HG02884 (cell line): ENCODE results near the gene PIP5K1B.

ENCODE experiments used
- ATAC-seq: cut with Tn5 transposase; IDR thresholded peaks from one replicate; pipeline ENCODE4 v1.9.1; 2021; ENCODE audit warnings: mild to moderate bottlenecking, moderate library complexity; ENCODE audit not compliant: unreplicated experiment

Gene PIP5K1B

GRCh38 chr9:69016191-69017096, 311.4 kb downstream of the PIP5K1B start:
- ATAC-seq = no peak

GRCh38 chr9:69018737-69019136, 313.7 kb downstream of the PIP5K1B start:
- ATAC-seq = no peak

- no peak for ATAC-seq
Observed at GRCh38 chr9:69019808-69020207, 314.8 kb downstream of the PIP5K1B start.

GRCh38 chr9:69020301-69021145, 315.5 kb downstream of the PIP5K1B start:
- no peak for ATAC-seq

GRCh38 chr9:69023650-69024049, 318.6 kb downstream of the PIP5K1B start:
- ATAC-seq = no peak

GRCh38 chr9:69027355-69028097, 322.5 kb downstream of the PIP5K1B start:
- peak; percentile 78 for ATAC-seq

GRCh38 chr9:69028754-69029153, 323.7 kb downstream of the PIP5K1B start:
- ATAC-seq = no peak

GRCh38 chr9:69029535-69029934, 324.5 kb downstream of the PIP5K1B start:
- no peak for ATAC-seq

GRCh38 chr9:69030851-69031645, 326.0 kb downstream of the PIP5K1B start:
- ATAC-seq = no peak

GRCh38 chr9:69034071-69034470, 329.0 kb downstream of the PIP5K1B start:
- ATAC-seq = no peak

GRCh38 chr9:69035438-69036308, 330.6 kb downstream of the PIP5K1B start, which contains the start of gene FXN:
Gene FXN, plus strand, starts transcription at chr9:69035752. Its CDS starts 31 bp downstream, at chr9:69035783.
- peak; percentile 92 for ATAC-seq

- peak; percentile 20 for ATAC-seq
Observed at GRCh38 chr9:69036309-69036708, 331.3 kb downstream of the PIP5K1B start.

GRCh38 chr9:69036799-69037198, 331.8 kb downstream of the PIP5K1B start:
- ATAC-seq = no peak

- no peak for ATAC-seq
Observed at GRCh38 chr9:69040646-69041045, 335.6 kb downstream of the PIP5K1B start.

- ATAC-seq = no peak
Observed at GRCh38 chr9:69044240-69045219, 339.5 kb downstream of the PIP5K1B start.

GRCh38 chr9:69045821-69046220, 340.8 kb downstream of the PIP5K1B start:
- no peak for ATAC-seq

- ATAC-seq = no peak
Observed at GRCh38 chr9:69046723-69047122, 341.7 kb downstream of the PIP5K1B start.

- no peak for ATAC-seq
Observed at GRCh38 chr9:69047371-69047770, 342.3 kb downstream of the PIP5K1B start.
